ENCODE measurements around the gene SLC12A8. TPM values are rescaled to one million over a fixed set of nuclear protein-coding genes. Genes with fewer than 3 reads are reported as not detected.
A peak's percentile ranks its signal among the peaks of the same experiment; 100 is the strongest.

SLC12A8 gene
- total and polyA plus RNA-seq, 2 experiments from 2014 or later = 6.9 to 15.9 TPM

- H3K9me3 Mint-ChIP-seq = no peaks in the 10 kb centered on the region
- Histone ChIP-seq H3K4me3 (no peak overlapping the region), H3K79me2 (replicated peaks; ENCODE audit: insufficient read depth) (no peaks in the 10 kb centered on the region), H3K27me3 (ENCODE audit: insufficient read depth) (peaks cover 8% of the 10 kb centered on the region), H3K4me1 (ENCODE audit: insufficient read depth) (peaks cover 2% of the 10 kb centered on the region; the same call in 1 of the 2 replicates), H3K27ac (ENCODE audit: low read depth) (no peak overlapping the region), H3K4me2 (no peak overlapping the region), H4K20me1 (replicated peaks; ENCODE audit: insufficient read depth) (no peaks in the 10 kb centered on the region), H2AFZ (no peak overlapping the region), H3F3A (replicated peaks; ENCODE audit: low read depth) (no peaks in the 10 kb centered on the region), H3K36me3 (ENCODE audit: insufficient read depth) (no peaks in the 10 kb centered on the region), H3K9me2 (ENCODE audit: insufficient read depth) (no peaks in the 10 kb centered on the region)
- no peak overlapping the region for H3K4me3 Mint-ChIP-seq
- peaks cover 7% of the 10 kb centered on the region for H3K4me1 Mint-ChIP-seq
- H3K36me3 Mint-ChIP-seq (ENCODE audit: low read depth) = no peaks in the 10 kb centered on the region
- H3K27me3 Mint-ChIP-seq (ENCODE audit: insufficient read depth, low read depth, poor library complexity) = peaks cover 5% of the 10 kb centered on the region
- H3K27ac Mint-ChIP-seq = peak overlapping the region; percentile 60; the same call in 1 of the 2 replicates
- TF ChIP-seq ZNF462 (CRISPR knock-in tag; IDR thresholded peaks at IDR 0.05) (no peak), NANOG (IDR thresholded peaks at IDR 0.05; ENCODE audit: borderline replicate concordance) (no peak), EZH2phosphoT487 (IDR thresholded peaks at IDR 0.05; ENCODE audit: unreplicated experiment) (no peak), POLR2AphosphoS5 (IDR thresholded peaks at IDR 0.05; ENCODE audit: low read depth) (no peak), ZNF331 (CRISPR knock-in tag; IDR thresholded peaks at IDR 0.05; ENCODE audit: low read depth) (no peak), STAT1 (IDR thresholded peaks at IDR 0.05; ENCODE audit: unreplicated experiment) (no peak), CTCF (conservative IDR thresholded peaks at IDR 0.05; ENCODE audit: low read depth in 2 of 2) (no peak), CREB1 (CRISPR knock-in tag; IDR thresholded peaks at IDR 0.05; ENCODE audit: low read depth) (no peak), ETS1 (IDR thresholded peaks at IDR 0.05) (no peak), EZH2 (IDR thresholded peaks at IDR 0.05; ENCODE audit: low read depth, unreplicated experiment) (no peak), REST (IDR thresholded peaks at IDR 0.05; ENCODE audit: unreplicated experiment) (no peak), JUNB (IDR thresholded peaks at IDR 0.05; ENCODE audit: unreplicated experiment) (no peak), ZNF114 (CRISPR knock-in tag; IDR thresholded peaks at IDR 0.05) (no peak)
- ATAC-seq = no peak
- DNase-seq (ENCODE audit: low spot score) = no peak
Measured at GRCh38 chr3:125207949-125208568, 4.5 kb downstream of the SLC12A8 start.
